A549 (cell line): ENCODE results near the gene ALAD. TPM values are rescaled to one million over a fixed set of nuclear protein-coding genes. Genes with fewer than 3 reads are reported as not detected.
A peak's percentile ranks its signal among the peaks of the same experiment; 100 is the strongest.
"Not testable (repeated sequence)": the region's sequence is repeated elsewhere in the genome, so short reads cannot be mapped to it uniquely, and the experiment has no call there.

ENCODE experiments used
- ATAC-seq, 2 experiments: fragments of 200-7000 bp in 1 of 2; fragments of >200 bp in 1 of 2; cut with Nextera tagmentation in 1 of 2; cut with Tn5 transposase in 1 of 2; 3 replicates each; pipeline versions ENCODE4 v1.8.0 to v1.9.1; 2018 to 2020; ENCODE audit warnings: mild to moderate bottlenecking in 1 of 2, moderate library complexity in 1 of 2
- CTCF ChIA-PET: fragments of 300-600 bp; sonication (Branson Sonifier 250); formaldehyde crosslinking; extraction: SDS; loops from one replicate; lab custom pipeline; 2021; ENCODE audit warnings: antibody characterized with exemption, inconsistent platforms; lab: Yijun Ruan, JAX
- POLR2A ChIA-PET: fragments of 350-600 bp; formaldehyde crosslinking; extraction: SDS; loops from one replicate; lab custom pipeline; 2021; ENCODE audit warnings: antibody characterized with exemption, inconsistent platforms; lab: Yijun Ruan, JAX
- DNase-seq, 2 experiments: peaks; one replicate each; pipeline versions ENCODE4 v3.0.0 to v3.0.0-alpha.2; 2011 to 2016; ENCODE audit warnings: low read depth in 1 of 2, low spot score in 1 of 2
- FAIRE-seq: peaks from 2 replicates; lab custom pipeline; 2011; peaks lifted over from hg19 to GRCh38; lab: Jason Lieb, UNC
- H3K27ac ChIP-seq, 2 experiments: fragments of >200 bp; sonication (Bioruptor Twin); formaldehyde crosslinking; 3 replicates each; pipeline ENCODE4 v1.5.1; 2016 to 2017
- H3K4me1 ChIP-seq: fragments of >200 bp; sonication (Bioruptor Twin); formaldehyde crosslinking; 3 replicates; pipeline ENCODE4 v1.6.1; 2016
- H3K4me2 ChIP-seq: fragments of >200 bp; sonication (Bioruptor Twin); formaldehyde crosslinking; 3 replicates; pipeline ENCODE4 v1.6.1; 2016
- H3K4me3 ChIP-seq: fragments of >200 bp; sonication (Bioruptor Twin); formaldehyde crosslinking; 3 replicates; pipeline ENCODE4 v1.5.1; 2016
- H3K9me3 ChIP-seq: fragments of >200 bp; sonication (Bioruptor Twin); formaldehyde crosslinking; 3 replicates; pipeline ENCODE4 v1.6.1; 2016
- FOSB ChIP-seq: fragments of 250-450 bp; sonication (Bioruptor Pico); IDR thresholded peaks from 2 replicates; pipeline ENCODE4 v1.5.0; 2020; ENCODE audit warnings: mild to moderate bottlenecking, moderate library complexity
- HES2 ChIP-seq: fragments of >200 bp; sonication (Bioruptor Twin); formaldehyde crosslinking; IDR thresholded peaks from 2 replicates; pipeline ENCODE4 v1.6.1; 2016
- MAZ ChIP-seq: fragments of 150-350 bp; IDR thresholded peaks from 2 replicates; pipeline ENCODE4 v1.6.1; 2014; ENCODE audit warnings: antibody characterized with exemption, low read depth, low read length, borderline replicate concordance
- MYC ChIP-seq: IDR thresholded peaks from 2 replicates; pipeline ENCODE4 v1.6.1; 2012; ENCODE audit warnings: mild to moderate bottlenecking, inconsistent platforms, low read length, improper control_type of control experiment, borderline replicate concordance
- NR3C1 ChIP-seq: fragments of >200 bp; sonication (Bioruptor Twin); formaldehyde crosslinking; IDR thresholded peaks from 3 replicates; pipeline ENCODE4 v1.6.1; 2017
- POLR2A ChIP-seq: IDR thresholded peaks from 2 replicates; pipeline ENCODE4 v1.6.1; 2012; ENCODE audit warnings: mild to moderate bottlenecking, low read length
- RAD21 ChIP-seq, 2 experiments: fragments of >200 bp in 1 of 2; sonication (Bioruptor Twin) in 1 of 2; formaldehyde crosslinking in 1 of 2; IDR thresholded peaks in 1 of 2; conservative IDR thresholded peaks in 1 of 2; 2 replicates in 1 of 2; 3 replicates in 1 of 2; pipeline ENCODE4 v1.6.1; 2012 to 2018; ENCODE audit warnings: inconsistent platforms in 1 of 2
- SMC3 ChIP-seq: fragments of >200 bp; sonication (Bioruptor Twin); formaldehyde crosslinking; IDR thresholded peaks from 3 replicates; pipeline ENCODE4 v1.6.1; 2018; ENCODE audit warnings: inconsistent platforms
- ZC3H11A ChIP-seq: fragments of 450-650 bp; IDR thresholded peaks from 2 replicates; pipeline ENCODE4 v1.6.1; 2014; ENCODE audit warnings: antibody characterized with exemption, mild to moderate bottlenecking
- ZFP36 ChIP-seq: fragments of 450-650 bp; IDR thresholded peaks from 2 replicates; pipeline ENCODE4 v1.6.1; 2014; ENCODE audit warnings: borderline replicate concordance; ENCODE audit not compliant: partially characterized antibody
- ZSCAN20 ChIP-seq: fragments of 250-450 bp; sonication (Bioruptor Pico); IDR thresholded peaks from 2 replicates; pipeline ENCODE4 v1.8.0; 2022; ENCODE audit warnings: mild to moderate bottlenecking, moderate library complexity
- WGBS: methylation state at CpG from one replicate; pipeline ENCODE4 v1.1.6; 2017; ENCODE audit errors: missing lambda C conversion rate; 5-methylcytosine and 5-hydroxymethylcytosine counted together
- polyA plus RNA-seq, 4 experiments: library from polyadenylated mRNA; depleted of rRNA in 3 of 4; stranded (reverse); fragments of >200 nt; fragmentation: RNase III in 1 of 4; extraction: RNeasy Plus Mini Kit Qiagen cat#74134 plus additional on column Dnase treatment in 1 of 4; gene quantifications; 2 replicates in 3 of 4; 3 replicates in 1 of 4; pipeline ENCODE4 v1.2.3, GENCODE V29; 2011 to 2017
- TF ChIP-seq, protein P1 (sequence below): IDR thresholded peaks from 2 replicates; pipeline ENCODE4 v1.6.1; 2012
- TF ChIP-seq, protein P2 (sequence below): fragments of >200 bp; sonication (Bioruptor Twin); formaldehyde crosslinking; IDR thresholded peaks from 3 replicates; pipeline ENCODE4 v1.5.1; 2016

The ALAD gene
- polyA plus RNA-seq, 2 of the 4 experiments (the other 2 are of a cell fraction): 5.7 to 18.5 TPM

DNA sequence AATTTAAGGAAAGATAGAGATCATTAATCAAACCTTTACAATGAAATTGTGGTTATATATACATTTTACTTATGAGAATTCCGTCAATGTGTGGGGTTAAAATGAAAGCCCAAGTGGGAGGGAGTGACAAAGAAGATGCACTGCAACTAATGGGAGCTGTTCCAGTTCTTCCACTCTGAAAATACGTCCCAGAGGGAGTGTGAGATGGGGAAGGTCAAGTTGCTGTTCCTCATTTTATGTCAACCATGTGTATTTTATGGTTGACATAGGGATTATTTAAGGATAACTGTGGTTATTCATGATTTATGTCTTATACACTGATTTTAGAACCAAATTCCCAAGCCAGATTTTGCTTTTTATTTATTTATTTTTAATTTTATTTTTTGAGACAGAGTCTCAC, 48.3 kb upstream of the ALAD start (continued):
- TF ChIP-seq ZFP36: no peak
- TF ChIP-seq POLR2A: no peak

- Histone ChIP-seq H3K27ac (no peak overlapping the region), H3K4me1 (no peaks in the 10 kb centered on the region), H3K4me2 (no peak overlapping the region), H3K4me3 (no peak overlapping the region), H3K9me3 (no peaks in the 10 kb centered on the region)
- ChIA-PET POLR2A (interaction anchor here (1.0 to 1.5 kb wide), 4 partner anchors 36 to 211 kb away, joined by 3 to 6 read pairs (median 4); partner anchors contain the start of genes C9orf43 and POLE3), CTCF (interaction anchor here (0.6 to 9.9 kb wide), 75 partner anchors 8 to 588 kb away, joined by 3 to 390 read pairs (median 5); partner anchors contain the start of genes ALAD, C9orf43, CDC26 and POLE3)
- WGBS: 58% methylated on average over 3 of the region's 3 CpGs
- TF ChIP-seq, protein P1, sequence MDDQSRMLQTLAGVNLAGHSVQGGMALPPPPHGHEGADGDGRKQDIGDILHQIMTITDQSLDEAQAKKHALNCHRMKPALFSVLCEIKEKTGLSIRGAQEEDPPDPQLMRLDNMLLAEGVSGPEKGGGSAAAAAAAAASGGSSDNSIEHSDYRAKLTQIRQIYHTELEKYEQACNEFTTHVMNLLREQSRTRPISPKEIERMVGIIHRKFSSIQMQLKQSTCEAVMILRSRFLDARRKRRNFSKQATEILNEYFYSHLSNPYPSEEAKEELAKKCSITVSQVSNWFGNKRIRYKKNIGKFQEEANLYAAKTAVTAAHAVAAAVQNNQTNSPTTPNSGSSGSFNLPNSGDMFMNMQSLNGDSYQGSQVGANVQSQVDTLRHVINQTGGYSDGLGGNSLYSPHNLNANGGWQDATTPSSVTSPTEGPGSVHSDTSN: no peak
- peak; percentile 83 for TF ChIP-seq SMC3
- no peak for TF ChIP-seq FOSB (CRISPR knock-in tag)
- TF ChIP-seq RAD21 (conservative IDR thresholded peaks at IDR 0.05 in 1 of 2, IDR thresholded peaks at IDR 0.05 in 1 of 2): peak; percentile 86 to 93
- no peak for TF ChIP-seq ZFP36
- TF ChIP-seq, protein P2, sequence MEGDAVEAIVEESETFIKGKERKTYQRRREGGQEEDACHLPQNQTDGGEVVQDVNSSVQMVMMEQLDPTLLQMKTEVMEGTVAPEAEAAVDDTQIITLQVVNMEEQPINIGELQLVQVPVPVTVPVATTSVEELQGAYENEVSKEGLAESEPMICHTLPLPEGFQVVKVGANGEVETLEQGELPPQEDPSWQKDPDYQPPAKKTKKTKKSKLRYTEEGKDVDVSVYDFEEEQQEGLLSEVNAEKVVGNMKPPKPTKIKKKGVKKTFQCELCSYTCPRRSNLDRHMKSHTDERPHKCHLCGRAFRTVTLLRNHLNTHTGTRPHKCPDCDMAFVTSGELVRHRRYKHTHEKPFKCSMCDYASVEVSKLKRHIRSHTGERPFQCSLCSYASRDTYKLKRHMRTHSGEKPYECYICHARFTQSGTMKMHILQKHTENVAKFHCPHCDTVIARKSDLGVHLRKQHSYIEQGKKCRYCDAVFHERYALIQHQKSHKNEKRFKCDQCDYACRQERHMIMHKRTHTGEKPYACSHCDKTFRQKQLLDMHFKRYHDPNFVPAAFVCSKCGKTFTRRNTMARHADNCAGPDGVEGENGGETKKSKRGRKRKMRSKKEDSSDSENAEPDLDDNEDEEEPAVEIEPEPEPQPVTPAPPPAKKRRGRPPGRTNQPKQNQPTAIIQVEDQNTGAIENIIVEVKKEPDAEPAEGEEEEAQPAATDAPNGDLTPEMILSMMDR: peak; percentile 91
- no peak for TF ChIP-seq HES2
- FAIRE-seq (no peak), ATAC-seq (peak; percentile 50 to 79; a peak in 4 of 6 replicates), DNase-seq (peak; percentile 52 to 77)
Measured at GRCh38 chr9:113446323-113446740, 45.2 kb upstream of the ALAD start.

DNA sequence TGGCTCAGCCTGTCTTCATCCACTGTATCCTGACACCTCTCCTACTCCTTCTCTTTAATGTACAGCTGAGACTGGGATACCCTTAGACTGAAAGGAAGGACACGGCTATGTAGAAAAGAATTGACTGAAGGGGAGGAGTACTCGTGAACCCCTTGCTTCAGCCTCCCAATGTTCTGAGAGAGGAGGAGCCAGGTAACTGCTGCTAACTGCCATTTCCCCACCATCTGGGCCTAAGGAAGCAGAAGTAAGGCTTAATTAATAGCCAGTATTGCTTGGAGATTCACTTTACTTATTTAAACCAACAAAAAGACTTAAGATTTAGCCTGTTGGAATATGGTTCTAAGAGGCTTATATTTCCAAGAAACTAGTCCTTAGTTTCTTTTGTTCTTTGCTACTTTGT, 43.7 kb upstream of the ALAD start:
- Histone ChIP-seq H3K9me3 (no peaks in the 10 kb centered on the region), H3K4me1 (no peaks in the 10 kb centered on the region), H3K27ac (no peak overlapping the region), H3K4me3 (no peak overlapping the region), H3K4me2 (no peak overlapping the region)
- no peak for FAIRE-seq
- 75% methylated on average over 2 of the region's 2 CpGs for WGBS
- no peak for ATAC-seq
- ChIA-PET POLR2A (no interaction called here), CTCF (interaction anchor here (1.1 to 9.9 kb wide), 11 partner anchors 11 to 663 kb away, joined by 3 to 390 read pairs (median 11); no protein-coding TSS in a partner anchor)
- TF ChIP-seq ZSCAN20 (CRISPR knock-in tag) (no peak), NR3C1 (no peak), ZC3H11A (no peak), MYC (no peak), MAZ (no peak)
- no peak for DNase-seq

GRCh38 chr9:113437716-113438115, 36.6 kb upstream of the ALAD start:
- DNase-seq, FAIRE-seq, ATAC-seq, H3K4me1 ChIP-seq, H3K27ac ChIP-seq, H3K4me2 ChIP-seq, H3K4me3 ChIP-seq, H3K9me3 ChIP-seq, POLR2A ChIA-PET: not testable (repeated sequence)
- CTCF ChIA-PET: interaction anchor here (0.8 to 1.0 kb wide), 2 partner anchors 9 to 99 kb away, joined by 3 read pairs; no protein-coding TSS in a partner anchor
- WGBS: 75% methylated on average over 1 of the region's 1 CpG
